ENCODE measurements around the gene FAXDC2.

DNA sequence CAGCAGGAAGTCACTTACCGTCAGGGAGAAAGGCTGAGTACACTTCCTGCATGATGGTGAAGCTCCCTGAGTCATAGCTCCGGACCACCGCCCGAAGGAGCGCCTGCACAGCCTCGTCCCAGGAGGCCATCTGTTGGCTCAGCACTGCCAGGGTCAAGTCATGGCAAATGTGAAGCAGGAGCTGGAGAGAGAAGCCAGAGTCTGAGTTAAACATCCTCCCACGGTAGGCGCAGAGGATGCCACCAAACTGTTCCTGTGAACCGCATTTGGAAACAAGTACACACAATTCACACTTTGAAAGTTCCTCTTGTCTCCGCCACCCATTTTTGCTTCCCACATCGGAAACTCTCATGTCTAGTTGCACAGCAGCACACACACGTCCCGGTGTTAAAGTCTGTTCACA lies 42.0 kb upstream of the FAXDC2 start:
- TF ChIP-seq, protein P1, sequence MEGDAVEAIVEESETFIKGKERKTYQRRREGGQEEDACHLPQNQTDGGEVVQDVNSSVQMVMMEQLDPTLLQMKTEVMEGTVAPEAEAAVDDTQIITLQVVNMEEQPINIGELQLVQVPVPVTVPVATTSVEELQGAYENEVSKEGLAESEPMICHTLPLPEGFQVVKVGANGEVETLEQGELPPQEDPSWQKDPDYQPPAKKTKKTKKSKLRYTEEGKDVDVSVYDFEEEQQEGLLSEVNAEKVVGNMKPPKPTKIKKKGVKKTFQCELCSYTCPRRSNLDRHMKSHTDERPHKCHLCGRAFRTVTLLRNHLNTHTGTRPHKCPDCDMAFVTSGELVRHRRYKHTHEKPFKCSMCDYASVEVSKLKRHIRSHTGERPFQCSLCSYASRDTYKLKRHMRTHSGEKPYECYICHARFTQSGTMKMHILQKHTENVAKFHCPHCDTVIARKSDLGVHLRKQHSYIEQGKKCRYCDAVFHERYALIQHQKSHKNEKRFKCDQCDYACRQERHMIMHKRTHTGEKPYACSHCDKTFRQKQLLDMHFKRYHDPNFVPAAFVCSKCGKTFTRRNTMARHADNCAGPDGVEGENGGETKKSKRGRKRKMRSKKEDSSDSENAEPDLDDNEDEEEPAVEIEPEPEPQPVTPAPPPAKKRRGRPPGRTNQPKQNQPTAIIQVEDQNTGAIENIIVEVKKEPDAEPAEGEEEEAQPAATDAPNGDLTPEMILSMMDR (conservative IDR thresholded peaks at IDR 0.05; ENCODE audit: low read length), result no peak
- TF ChIP-seq EZH2phosphoT487 (IDR thresholded peaks at IDR 0.05; ENCODE audit: borderline replicate concordance, low read depth, low read length), result no peak

Measured in OCI-LY7 (cell line).